Ovary (tissue), 9 donors: ENCODE measurements around the gene FTCD. TPM values are rescaled to one million over a fixed set of nuclear protein-coding genes. Genes with fewer than 3 reads are reported as not detected.
A peak's percentile ranks its signal among the peaks of the same experiment; 100 is the strongest.

Experiments
- DNase-seq, 5 donors: peaks; one replicate each; pipeline ENCODE4 v3.0.0-alpha.2; 2019 to 2020
- H3K27ac ChIP-seq, 2 donors: fragments of 200-600 bp; one replicate each; pipeline versions ENCODE4 v1.5.1 to v1.8.0; 2019 to 2022
- H3K27me3 ChIP-seq: fragments of 200-600 bp; one replicate; pipeline ENCODE4 v1.8.0; 2022
- H3K36me3 ChIP-seq: fragments of 200-600 bp; sonication (generic); one replicate; pipeline ENCODE4 v1.5.1; 2019
- H3K4me1 ChIP-seq: one replicate; pipeline ENCODE4 v1.8.1; 2013; ENCODE audit warnings: mild to moderate bottlenecking, moderate library complexity; ENCODE audit not compliant: insufficient read depth
- H3K4me3 ChIP-seq: fragments of 200-600 bp; sonication (generic); one replicate; pipeline ENCODE4 v1.5.1; 2017
- H3K9me3 ChIP-seq, 2 donors: fragments of 200-600 bp in 1 of 2; sonication (generic) in 1 of 2; one replicate each; pipeline versions ENCODE4 v1.5.1 to v1.8.1; 2013 to 2019; ENCODE audit warnings: mild to moderate bottlenecking in 1 of 2, moderate library complexity in 1 of 2
- CTCF ChIP-seq, 3 donors: fragments of 450-650 bp in 2 of 3; fragments of 200-600 bp in 1 of 3; IDR thresholded peaks; one replicate each; pipeline versions ENCODE4 v1.5.1 to v1.8.0; 2016 to 2022; ENCODE audit warnings: antibody characterized with exemption in 3 of 3, mild to moderate bottlenecking in 1 of 3
- EP300 ChIP-seq: sonication (generic); formaldehyde crosslinking; IDR thresholded peaks from one replicate; pipeline ENCODE4 v1.6.1; 2017; ENCODE audit warnings: antibody characterized with exemption
- POLR2A ChIP-seq: fragments of 450-650 bp; IDR thresholded peaks from one replicate; pipeline ENCODE4 v1.6.1; 2017; ENCODE audit warnings: antibody characterized with exemption, mild to moderate bottlenecking, moderate library complexity
- WGBS, 3 donors: extraction: QIAGEN DNeasy Blood & Tissue Kit in 1 of 3; methylation state at CpG; one replicate each; pipeline versions ENCODE4 v1.1.5 to v1.1.7; 2013 to 2017; 5-methylcytosine and 5-hydroxymethylcytosine counted together
- intact Hi-C, 4 donors: fragments of 100-400 bp; cut with DNase I; formaldehyde crosslinking; loops; one replicate each; pipeline versions ENCODE4 v1.11.0 to v1.15.1; 2022 to 2023
- polyA plus RNA-seq, 2 donors: library from polyadenylated mRNA; stranded (reverse); fragments of 200-250 nt in 1 of 2; fragments of 350-450 nt in 1 of 2; fragmentation: Illumina TruSeq in 1 of 2; extraction: RNeasy Lipid Tissue Mini Kit (QIAGEN cat#74804) in 1 of 2; gene quantifications; one replicate each; pipeline ENCODE4 v1.2.3, GENCODE V29; 2013 to 2014
- total RNA-seq, 7 donors: library from RNA; depleted of rRNA in 2 of 7; stranded (reverse); fragments of >200 nt in 2 of 7; fragmentation: NEBNext Ultra II Directional in 3 of 7; extraction: Animal tissue kit (Norgen Biotek cat#: 25700) in 3 of 7; gene quantifications; one replicate each; pipeline versions ENCODE4 v1.1.0 to v1.2.4, GENCODE V29; 2016 to 2023
- donor health status: DM: no; HTN: no; CAD: no; lungs with moderate emphysema.
- donor health status: DM: no; HTN: no; CAD: no.
- donor health status: Bipolar disorder and iron deficiency.
- donor health status: DM: yes; HTN: yes; CAD: no.
- donor health status: DM: no; HTN: no; CAD: no.
- donor health status: DM: yes; HTN: yes; CAD: no.

FTCD gene
- total and polyA plus RNA-seq, 9 donors: 0.83 to 7.5 (median 3.7) TPM; not detected in 1

DNA sequence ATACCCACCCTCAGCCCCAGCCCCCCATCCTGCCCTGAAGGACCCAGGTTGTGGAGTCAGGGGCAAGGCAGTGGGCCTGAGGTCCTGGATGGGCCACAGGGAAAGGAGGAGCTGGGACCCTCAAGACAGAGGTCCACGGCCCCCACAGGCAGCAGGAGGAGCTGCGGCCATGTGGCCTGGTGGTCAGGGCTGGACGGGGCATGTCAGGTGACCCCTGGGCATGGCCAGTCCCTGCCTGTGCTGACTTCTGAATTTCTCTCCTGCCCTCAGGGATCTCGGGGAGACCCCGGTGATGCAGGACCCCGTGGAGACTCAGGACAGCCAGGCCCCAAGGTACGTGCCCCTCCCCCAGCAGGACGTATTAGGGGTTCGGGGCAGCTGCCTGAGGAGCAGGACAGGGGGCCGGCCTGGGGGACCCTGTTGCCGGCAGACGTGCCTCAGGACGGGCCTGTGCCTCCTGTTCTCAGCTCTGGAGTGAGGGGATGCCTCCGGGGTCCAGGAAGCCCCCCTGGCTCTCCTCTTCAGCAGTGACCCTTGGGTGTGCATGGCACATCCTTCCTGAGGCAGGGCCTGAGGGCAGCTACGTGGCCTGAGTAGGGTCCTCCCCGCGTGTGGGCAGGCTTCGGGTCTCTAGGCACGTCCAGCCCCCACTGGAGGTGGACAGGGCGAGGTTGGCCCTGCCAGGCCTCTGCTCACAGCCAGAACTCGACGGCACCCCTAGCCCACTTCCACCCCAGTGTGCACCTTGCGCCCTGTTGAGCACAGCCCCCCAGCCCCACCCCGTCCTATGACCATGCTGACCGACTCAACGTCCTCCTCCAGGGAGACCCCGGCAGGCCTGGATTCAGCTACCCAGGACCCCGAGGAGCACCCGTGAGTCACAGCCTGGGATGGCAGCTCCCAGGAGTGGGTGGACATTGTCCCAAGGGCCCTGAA, 33.8 kb downstream of the FTCD start:
- no peak overlapping the region for H3K27ac ChIP-seq
- TF ChIP-seq CTCF (IDR thresholded peaks at IDR 0.05) (no peak), EP300 (no peak), POLR2A (no peak)
- peak; percentile 14 to 33 (median 21) for DNase-seq
- intact Hi-C loops: no loop called here
- no peaks in the 10 kb centered on the region for H3K4me1 ChIP-seq
- H3K9me3 ChIP-seq: no peaks in the 10 kb centered on the region
- H3K27me3 ChIP-seq: no peaks in the 10 kb centered on the region
- no peaks in the 10 kb centered on the region for H3K36me3 ChIP-seq
- no peak overlapping the region for H3K4me3 ChIP-seq
- 87 to 89% (median 88%) methylated on average over 28 to 29 of the region's 29 CpGs for WGBS, 3 donors

- Histone ChIP-seq H3K4me1 (no peaks in the 10 kb centered on the region), H3K27ac (no peak overlapping the region), H3K36me3 (no peaks in the 10 kb centered on the region), H3K27me3 (no peaks in the 10 kb centered on the region), H3K9me3 (no peaks in the 10 kb centered on the region), H3K4me3 (no peak overlapping the region)
- TF ChIP-seq POLR2A (no peak), EP300 (no peak), CTCF (IDR thresholded peaks at IDR 0.05) (no peak)
- DNase-seq: peak; percentile 10 to 35 (median 21)
- WGBS, 3 donors: 84 to 90% (median 85%) methylated on average over 24 to 26 of the region's 26 CpGs
- intact Hi-C loops: no loop called here
Measured at GRCh38 chr21:46120301-46121285, 34.8 kb downstream of the FTCD start.

- Histone ChIP-seq H3K4me3 (no peak overlapping the region), H3K4me1 (no peaks in the 10 kb centered on the region), H3K9me3 (no peaks in the 10 kb centered on the region), H3K36me3 (no peaks in the 10 kb centered on the region), H3K27me3 (no peaks in the 10 kb centered on the region), H3K27ac (no peak overlapping the region)
- intact Hi-C loops: no loop called here
- TF ChIP-seq POLR2A (no peak), EP300 (no peak)
- 74 to 88% (median 83%) methylated on average over 14 of the region's 14 CpGs for WGBS, 3 donors
- DNase-seq: peak in 3 of 5 donors; percentile 9 to 32 (median 21)
Measured at GRCh38 chr21:46119637-46120271, 35.6 kb downstream of the FTCD start.

DNA sequence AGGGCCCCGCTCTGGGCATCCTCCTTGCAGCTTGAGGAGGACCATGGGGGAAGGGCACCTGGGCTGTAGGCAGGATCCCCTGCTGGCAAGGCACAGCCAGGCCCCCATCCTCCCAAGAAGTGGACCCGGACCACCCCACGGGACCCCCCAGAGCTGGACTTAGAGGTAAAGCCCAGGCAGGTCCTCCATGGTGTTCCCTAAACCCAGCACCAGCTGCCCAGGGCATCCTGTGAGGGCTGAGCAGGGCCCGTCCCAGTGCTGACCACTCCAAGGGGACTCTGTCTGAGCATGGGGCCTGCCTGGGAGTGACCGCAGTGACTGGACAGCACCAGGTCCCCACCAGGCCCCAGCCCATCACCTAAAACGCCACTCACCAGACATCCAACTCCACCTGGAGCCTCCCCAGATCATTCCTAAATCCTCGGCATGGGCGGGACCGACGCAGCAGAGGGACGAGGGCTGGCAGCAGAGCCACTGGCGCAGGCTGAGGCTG, 36.2 kb downstream of the FTCD start:
- H3K36me3 ChIP-seq: no peaks in the 10 kb centered on the region
- TF ChIP-seq CTCF (IDR thresholded peaks at IDR 0.05) (no peak), EP300 (no peak), POLR2A (no peak)
- H3K27ac ChIP-seq: no peak overlapping the region
- H3K9me3 ChIP-seq: no peaks in the 10 kb centered on the region
- no peaks in the 10 kb centered on the region for H3K27me3 ChIP-seq
- DNase-seq: peak; percentile 10 to 35 (median 20)
- WGBS, 3 donors: 90 to 93% (median 90%) methylated on average over 12 of the region's 12 CpGs
- H3K4me1 ChIP-seq: no peaks in the 10 kb centered on the region
- H3K4me3 ChIP-seq: no peak overlapping the region
- intact Hi-C loops: no loop called here
